Ascending aorta (tissue), 2 donors: ENCODE data around the gene MCCC1. TPM values are rescaled to one million over a fixed set of nuclear protein-coding genes. Genes with fewer than 3 reads are reported as not detected.
A peak's percentile ranks its signal among the peaks of the same experiment; 100 is the strongest.
"Not testable (repeated sequence)": the region's sequence is repeated elsewhere in the genome, so short reads cannot be mapped to it uniquely, and the experiment has no call there.

Source experiments
- DNase-seq, 2 donors: peaks; one replicate each; pipeline ENCODE4 v3.0.0-alpha.2; 2019; ENCODE audit warnings: low spot score in 2 of 2
- H3K27ac ChIP-seq, 2 donors: fragments of 200-600 bp; sonication (generic); one replicate each; pipeline ENCODE4 v1.5.1; 2016 to 2017; ENCODE audit warnings: mild to moderate bottlenecking in 1 of 2
- H3K27me3 ChIP-seq: fragments of 200-600 bp; sonication (generic); one replicate; pipeline ENCODE4 v1.5.1; 2017
- H3K36me3 ChIP-seq, 2 donors: fragments of 200-600 bp; sonication (generic); one replicate each; pipeline ENCODE4 v1.5.1; 2016
- H3K4me1 ChIP-seq, 2 donors: fragments of 200-600 bp; sonication (generic); one replicate each; pipeline ENCODE4 v1.5.1; 2016 to 2017; ENCODE audit warnings: mild to moderate bottlenecking in 1 of 2
- H3K4me3 ChIP-seq, 2 donors: fragments of 200-600 bp; sonication (generic); one replicate each; pipeline ENCODE4 v1.5.1; 2016 to 2017; ENCODE audit warnings: mild to moderate bottlenecking in 1 of 2
- H3K9me3 ChIP-seq, 2 donors: fragments of 200-600 bp; sonication (generic); one replicate each; pipeline ENCODE4 v1.5.1; 2016
- CTCF ChIP-seq, 3 experiments: fragments of 200-600 bp in 2 of 3; fragments of 450-650 bp in 1 of 3; sonication (generic) in 2 of 3; IDR thresholded peaks; one replicate each; pipeline ENCODE4 v1.5.1; 2016 to 2019; ENCODE audit warnings: antibody characterized with exemption in 3 of 3, mild to moderate bottlenecking in 1 of 3, moderate library complexity in 1 of 3
- intact Hi-C: fragments of 100-400 bp; cut with DNase I; formaldehyde crosslinking; loops from one replicate; pipeline ENCODE4 v1.15.1; 2023
- total RNA-seq: library from RNA; depleted of rRNA; stranded (reverse); fragments of >200 nt; gene quantifications from one replicate; pipeline ENCODE4 v1.1.0, GENCODE V29; 2016

Gene MCCC1
- total RNA-seq, 1 donor from 2014 or later: 10.3 TPM

- DNase-seq: no peak
- H3K9me3 ChIP-seq: no peaks in the 10 kb centered on the region
- no peaks in the 10 kb centered on the region for H3K36me3 ChIP-seq
- H3K4me3 ChIP-seq: no peak overlapping the region
- intact Hi-C loops: no loop called here
- peak overlapping the region; percentile 48 to 60 for H3K27ac ChIP-seq
- no peak for TF ChIP-seq CTCF (IDR thresholded peaks at IDR 0.05)
- H3K27me3 ChIP-seq: no peaks in the 10 kb centered on the region
- peaks cover 0 to 3% of the 10 kb centered on the region in 2 donors for H3K4me1 ChIP-seq
Measured at GRCh38 chr3:183108470-183108869, 9.2 kb upstream of the MCCC1 start.

GRCh38 chr3:183108001-183108449, 8.7 kb upstream of the MCCC1 start:
- Histone ChIP-seq H3K9me3 (no peaks in the 10 kb centered on the region), H3K27me3 (no peaks in the 10 kb centered on the region), H3K27ac (peak overlapping the region; percentile 48 to 60), H3K36me3 (no peaks in the 10 kb centered on the region), H3K4me3 (no peak overlapping the region), H3K4me1 (peaks cover 0 to 3% of the 10 kb centered on the region in 2 donors)
- intact Hi-C loops: no loop called here
- no peak for TF ChIP-seq CTCF (IDR thresholded peaks at IDR 0.05)
- DNase-seq: no peak

DNA sequence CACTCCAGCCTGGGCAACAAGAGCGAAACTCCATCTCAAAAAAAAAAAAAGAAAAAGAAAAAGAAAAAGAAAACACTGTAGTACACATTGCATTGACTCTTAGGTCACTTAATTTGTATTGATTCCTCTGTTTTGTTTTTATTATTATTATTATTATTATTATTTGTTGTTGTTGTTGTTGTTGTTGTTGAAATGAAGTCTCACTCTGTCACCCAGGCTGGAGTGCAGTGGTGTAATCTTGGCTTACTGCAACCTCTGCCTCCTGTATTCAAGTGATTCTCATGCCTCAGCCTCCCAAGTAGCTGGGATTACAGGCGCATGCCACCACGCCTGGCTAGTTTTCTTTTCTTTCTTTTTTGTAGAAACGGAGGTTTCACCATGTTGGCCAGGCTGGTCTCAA, 8.1 kb upstream of the MCCC1 start:
- H3K36me3 ChIP-seq, intact Hi-C loops, H3K27me3 ChIP-seq, H3K4me1 ChIP-seq, H3K4me3 ChIP-seq, DNase-seq, H3K9me3 ChIP-seq, H3K27ac ChIP-seq: not testable (repeated sequence)

GRCh38 chr3:183106635-183107034, 7.3 kb upstream of the MCCC1 start:
- TF ChIP-seq CTCF (IDR thresholded peaks at IDR 0.05): no peak
- intact Hi-C loops: no loop called here

DNA sequence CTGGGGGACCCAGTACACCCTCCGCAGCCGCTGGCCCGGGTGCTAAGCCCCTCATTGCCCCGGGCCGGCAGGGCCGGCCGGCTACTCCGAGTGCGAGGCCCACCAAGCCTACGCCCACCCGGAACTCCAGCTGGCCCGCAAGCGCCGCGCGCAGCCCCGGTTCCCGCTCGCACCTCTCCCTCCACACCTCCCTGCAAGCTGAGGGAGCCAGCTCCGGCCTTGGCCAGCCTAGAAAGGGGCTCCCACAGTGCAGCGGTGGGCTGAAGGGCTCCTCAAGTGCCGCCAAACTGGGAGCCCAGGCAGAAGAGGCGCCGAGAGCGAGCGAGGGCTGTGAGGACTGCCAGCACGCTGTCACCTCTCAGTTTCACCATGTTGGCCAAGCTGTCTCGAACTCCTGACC, 4.7 kb upstream of the MCCC1 start:
- intact Hi-C loops, DNase-seq, H3K9me3 ChIP-seq, H3K4me1 ChIP-seq, H3K27me3 ChIP-seq, H3K27ac ChIP-seq, H3K4me3 ChIP-seq, H3K36me3 ChIP-seq: not testable (repeated sequence)

More at GRCh38 chr3:183106635-183107034, 7.3 kb upstream of the MCCC1 start:
- Histone ChIP-seq H3K9me3 (no peaks in the 10 kb centered on the region), H3K36me3 (no peaks in the 10 kb centered on the region), H3K4me3 (peak overlapping the region in 1 of 2 donors; percentile 35), H3K4me1 (peaks cover 0 to 3% of the 10 kb centered on the region in 2 donors), H3K27me3 (no peaks in the 10 kb centered on the region), H3K27ac (peak overlapping the region; percentile 13 to 56)
- no peak for DNase-seq

DNA sequence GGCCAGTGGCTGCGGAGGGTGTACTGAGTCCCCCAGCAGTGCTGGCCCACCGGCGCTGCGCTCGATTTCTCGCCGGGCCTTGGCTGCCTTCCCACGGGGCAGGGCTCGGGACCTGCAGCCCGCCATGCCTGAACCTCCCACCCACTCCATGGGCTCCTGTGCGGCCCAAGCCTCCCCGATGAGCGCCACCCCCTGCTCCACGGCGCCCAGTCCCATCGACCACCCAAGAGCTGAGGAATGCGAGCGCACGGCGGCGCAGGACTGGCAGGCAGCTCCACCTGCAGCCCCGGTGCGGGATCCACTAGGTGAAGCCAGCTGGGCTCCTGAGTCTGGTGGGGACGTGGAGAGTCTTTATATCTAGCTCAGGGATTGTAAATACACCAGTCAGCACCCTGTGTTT, 1.7 kb upstream of the MCCC1 start:
- H3K27me3 ChIP-seq, H3K36me3 ChIP-seq, DNase-seq, intact Hi-C loops, H3K9me3 ChIP-seq, H3K4me3 ChIP-seq: not testable (repeated sequence)
- Histone ChIP-seq H3K27ac (peak overlapping the region in 1 of 2 donors; percentile 90), H3K4me1 (peaks cover 0 to 15% of the 10 kb centered on the region in 2 donors)

GRCh38 chr3:183100376-183100775, 1.1 kb upstream of the MCCC1 start:
- TF ChIP-seq CTCF (IDR thresholded peaks at IDR 0.05): no peak

More at GRCh38 chr3:183100376-183100775, 1.1 kb upstream of the MCCC1 start:
- Histone ChIP-seq H3K9me3 (no peaks in the 10 kb centered on the region), H3K27me3 (no peaks in the 10 kb centered on the region), H3K27ac (peak overlapping the region; percentile 90 to 91), H3K4me1 (peaks cover 0 to 15% of the 10 kb centered on the region in 2 donors), H3K4me3 (peak overlapping the region in 1 of 2 donors; percentile 83), H3K36me3 (no peaks in the 10 kb centered on the region)
- intact Hi-C loops: no loop called here
- DNase-seq: no peak
